Fibroblast of mammary gland (primary cell): ENCODE measurements around the gene CDH13.
A peak's percentile ranks its signal among the peaks of the same experiment; 100 is the strongest.

ENCODE experiments used
- DNase-seq: peaks from one replicate; pipeline ENCODE4 v3.0.0-alpha.2; 2010; ENCODE audit warnings: low read depth
- H3K4me3 ChIP-seq: 2 replicates; pipeline ENCODE4 v1.5.1; 2011; ENCODE audit warnings: low read depth, mild to moderate bottlenecking, low read length, moderate library complexity; ENCODE audit not compliant: control insufficient read depth
- CTCF ChIP-seq: conservative IDR thresholded peaks from 2 replicates; pipeline ENCODE4 v1.5.1; 2011; ENCODE audit warnings: low read depth, low read length, inconsistent platforms; ENCODE audit not compliant: control insufficient read depth, insufficient read depth

The CDH13 gene

GRCh38 chr16:83517398-83517797 lies 890.6 kb downstream of the CDH13 start:
- H3K4me3 ChIP-seq: no peak overlapping the region
- no peak for TF ChIP-seq CTCF
- no peak for DNase-seq

DNA sequence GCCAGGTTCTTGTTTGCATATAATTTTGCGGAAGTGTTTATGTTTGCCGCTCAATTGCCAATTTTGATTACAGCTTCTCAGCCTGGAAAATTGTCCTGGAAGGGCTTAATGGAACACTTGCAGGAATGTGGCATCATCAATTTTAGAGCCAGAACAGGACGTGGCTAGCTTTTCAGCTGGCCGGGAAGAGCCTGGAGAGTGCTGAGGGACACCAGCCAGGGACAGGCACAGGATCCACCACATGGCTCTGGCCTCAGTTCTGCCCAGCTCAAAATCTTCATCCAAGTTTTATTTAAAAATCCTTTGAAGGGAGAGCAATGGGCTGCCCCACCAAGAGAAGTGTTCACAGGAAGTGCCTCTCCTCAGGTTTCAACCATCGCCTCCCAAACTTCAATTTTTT lies 893.8 kb downstream of the CDH13 start:
- H3K4me3 ChIP-seq: no peak overlapping the region
- no peak for TF ChIP-seq CTCF
- DNase-seq: no peak

DNA sequence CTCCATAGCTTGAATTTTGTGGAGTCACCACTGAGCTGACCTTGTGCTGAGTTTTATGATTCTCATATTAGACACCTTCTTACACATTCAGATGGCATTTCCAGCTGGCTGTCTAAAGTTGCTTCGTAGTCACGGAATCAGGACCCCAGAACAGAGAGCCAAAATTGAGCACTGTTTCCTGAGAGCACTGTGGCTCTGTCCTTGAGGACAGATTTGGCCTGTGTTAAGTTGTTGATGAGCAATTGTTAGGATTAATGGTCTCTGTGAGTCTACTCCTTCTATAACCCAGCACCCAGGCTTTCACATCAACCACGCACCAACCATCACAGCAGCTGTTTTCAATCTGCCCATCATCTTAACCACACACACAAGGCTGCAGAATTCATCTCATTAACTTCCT lies 903.5 kb downstream of the CDH13 start:
- TF ChIP-seq CTCF: no peak
- no peak overlapping the region for H3K4me3 ChIP-seq
- peak; percentile 60 for DNase-seq

DNA sequence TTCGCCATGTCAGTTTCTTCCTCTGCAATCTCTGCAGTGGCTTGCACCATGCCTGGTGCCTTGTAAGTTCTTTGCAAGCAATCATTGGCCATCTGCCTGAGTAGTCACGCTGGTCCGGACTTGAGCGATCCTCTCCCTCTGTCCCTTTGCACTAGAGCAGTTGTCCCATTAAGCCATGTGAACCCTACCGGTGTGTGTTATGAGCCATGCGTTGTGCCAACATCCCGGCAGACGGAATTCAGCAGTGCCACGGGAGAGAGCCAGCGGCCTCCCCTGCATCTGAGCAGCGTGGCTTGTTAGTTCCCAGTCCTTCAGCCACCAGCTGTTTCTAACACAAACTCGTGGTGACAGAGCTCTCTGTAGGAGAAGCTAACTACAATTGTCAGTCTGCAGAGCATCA lies 905.9 kb downstream of the CDH13 start:
- DNase-seq: no peak
- no peak for TF ChIP-seq CTCF
- no peak overlapping the region for H3K4me3 ChIP-seq

DNA sequence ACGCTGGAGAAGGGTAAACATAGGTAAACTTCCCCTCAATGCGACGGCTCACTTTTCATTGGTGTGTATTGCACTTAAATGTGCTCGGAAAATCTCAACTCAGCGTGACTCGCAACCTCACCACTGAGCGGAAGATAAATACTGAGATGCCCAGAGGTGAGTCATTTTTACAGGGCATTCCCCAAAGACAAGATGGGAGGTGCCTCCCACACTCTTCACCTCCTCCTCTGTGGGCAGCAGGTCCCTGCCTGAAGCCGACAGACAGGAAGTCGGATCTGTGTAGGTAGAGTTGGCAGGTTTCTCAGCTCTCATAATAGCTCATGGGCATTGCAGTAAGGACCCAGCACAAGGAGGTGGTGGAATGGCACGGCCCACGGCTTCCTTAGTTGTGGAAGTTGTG lies 906.4 kb downstream of the CDH13 start:
- no peak for TF ChIP-seq CTCF
- no peak overlapping the region for H3K4me3 ChIP-seq
- DNase-seq: peak; percentile 23

- TF ChIP-seq CTCF: no peak
- DNase-seq: no peak
- H3K4me3 ChIP-seq: no peak overlapping the region
Observed at GRCh38 chr16:83538707-83539106, 911.9 kb downstream of the CDH13 start.

GRCh38 chr16:83539736-83540490 lies 913.1 kb downstream of the CDH13 start:
- no peak for DNase-seq
- no peak for TF ChIP-seq CTCF
- H3K4me3 ChIP-seq: no peak overlapping the region
